ENCODE measurements around the gene DALRD3.

- TF ChIP-seq EZH2phosphoT487 (IDR thresholded peaks at IDR 0.05; ENCODE audit: insufficient read depth, low read depth) (no peak), EZH2 (IDR thresholded peaks at IDR 0.05; ENCODE audit: insufficient read depth, poor library complexity, severe bottlenecking) (no peak)
Observed at GRCh38 chr3:49028298-49028672, 9.9 kb upstream of the DALRD3 start.

Data from GM23248 (cell line).